ENCODE data around the gene CIBAR2. TPM values are rescaled to one million over a fixed set of nuclear protein-coding genes. Genes with fewer than 3 reads are reported as not detected.

The CIBAR2 gene
- total RNA-seq, 5 donors from 2014 or later (not counting 1 experiment from before 2014, with no cell fraction given): not detected

DNA sequence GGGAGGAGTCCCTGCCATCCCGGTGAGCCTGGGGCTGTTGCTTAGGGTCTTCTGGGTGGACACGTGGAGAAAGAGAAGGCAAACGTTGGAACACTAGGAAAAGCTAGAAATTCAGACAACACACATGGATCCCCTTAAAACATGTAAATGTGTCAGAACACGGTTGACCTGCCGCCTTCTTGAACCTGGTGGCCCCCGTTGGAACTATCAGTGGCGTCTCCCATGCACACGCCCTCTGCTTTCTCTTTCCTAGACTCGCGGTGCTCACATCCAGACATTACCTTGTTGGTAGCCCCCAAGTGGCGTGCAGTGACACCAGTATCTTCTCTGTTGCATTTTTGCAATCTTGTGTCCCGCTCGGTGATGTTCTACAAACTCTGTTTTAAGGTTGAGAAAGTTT is 18.6 kb downstream of the CIBAR2 start:
- Histone ChIP-seq H3K4me1 (ENCODE audit: control insufficient read depth in 1 of 2, extremely low read depth in 1 of 2, insufficient read depth in 2 of 2, low read length in 2 of 2) (peaks cover 17 to 19% of the 10 kb centered on the region in 2 experiments), H3K27me3 (replicated peaks in 1 of 2; ENCODE audit: control insufficient read depth in 2 of 2, extremely low read depth in 1 of 2, insufficient read depth in 2 of 2, low read length in 1 of 2) (peaks cover 0 to 38% of the 10 kb centered on the region in 2 experiments), H3K4me3 (ENCODE audit: control insufficient read depth in 1 of 2, extremely low read depth in 1 of 2, low read length in 1 of 2) (no peak overlapping the region), H3K9me3 (no peaks in the 10 kb centered on the region), H3K27ac (ENCODE audit: low read length) (no peak overlapping the region), H3K36me3 (ENCODE audit: control insufficient read depth in 2 of 2, extremely low read depth in 1 of 2, insufficient read depth in 1 of 2, low read length in 1 of 2) (peaks cover 0 to 4% of the 10 kb centered on the region in 2 donors)
- peaks cover 8 to 19% (median 12%) of the 10 kb centered on the region in 3 donors for H3K4me1 Mint-ChIP-seq
- ChIA-PET POLR2A (no interaction called here), CTCF (no interaction called here)
- DNase-seq (no peak), ATAC-seq (replicated peaks in 1 of 4) (no peak)
- H3K4me3 Mint-ChIP-seq: no peak overlapping the region
- no peaks in the 10 kb centered on the region for H3K9me3 Mint-ChIP-seq
- H3K27ac Mint-ChIP-seq: no peak overlapping the region
- H3K27me3 Mint-ChIP-seq: no peaks in the 10 kb centered on the region
- no peaks in the 10 kb centered on the region for H3K36me3 Mint-ChIP-seq
- WGBS (ENCODE audit: insufficient coverage): 83% methylated on average over 13 of the region's 13 CpGs

DNA sequence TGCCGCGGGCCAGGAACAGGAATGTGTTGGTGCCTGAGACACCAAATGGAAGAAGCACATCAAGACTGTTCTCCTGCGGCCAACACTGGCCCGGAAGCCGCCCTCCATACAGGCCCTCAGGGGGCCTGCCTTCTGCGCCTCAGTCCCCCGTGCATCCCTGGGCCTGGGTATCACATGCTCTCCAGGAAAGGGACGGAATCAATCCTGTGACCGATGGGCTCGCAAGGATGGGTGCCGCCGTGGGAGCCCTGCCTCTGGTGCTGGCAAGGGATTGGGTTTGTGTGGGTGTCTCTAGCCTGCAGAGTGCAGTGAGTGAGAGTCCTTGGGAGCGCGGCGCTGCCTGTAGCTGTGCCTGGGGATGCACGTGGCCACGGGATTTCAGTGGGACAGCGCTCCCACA is 19.4 kb downstream of the CIBAR2 start:
- Histone ChIP-seq H3K27ac (ENCODE audit: low read length) (no peak overlapping the region), H3K4me3 (ENCODE audit: control insufficient read depth in 1 of 2, extremely low read depth in 1 of 2, low read length in 1 of 2) (no peak overlapping the region), H3K27me3 (replicated peaks in 1 of 2; ENCODE audit: control insufficient read depth in 2 of 2, extremely low read depth in 1 of 2, insufficient read depth in 2 of 2, low read length in 1 of 2) (peaks cover 0 to 31% of the 10 kb centered on the region in 2 experiments), H3K36me3 (ENCODE audit: control insufficient read depth in 2 of 2, extremely low read depth in 1 of 2, insufficient read depth in 1 of 2, low read length in 1 of 2) (peaks cover 0 to 12% of the 10 kb centered on the region in 2 donors), H3K4me1 (ENCODE audit: control insufficient read depth in 1 of 2, extremely low read depth in 1 of 2, insufficient read depth in 2 of 2, low read length in 2 of 2) (peaks cover 17 to 19% of the 10 kb centered on the region in 2 experiments), H3K9me3 (no peaks in the 10 kb centered on the region)
- no peak overlapping the region for H3K4me3 Mint-ChIP-seq
- DNase-seq (no peak), ATAC-seq (replicated peaks in 1 of 4) (no peak)
- CTCF ChIA-PET: no interaction called here
- no peaks in the 10 kb centered on the region for H3K9me3 Mint-ChIP-seq
- no peaks in the 10 kb centered on the region for H3K36me3 Mint-ChIP-seq
- H3K4me1 Mint-ChIP-seq: peaks cover 8 to 19% (median 12%) of the 10 kb centered on the region in 3 donors
- 92% methylated on average over 12 of the region's 18 CpGs for WGBS (ENCODE audit: insufficient coverage)
- H3K27ac Mint-ChIP-seq: no peak overlapping the region
- no peaks in the 10 kb centered on the region for H3K27me3 Mint-ChIP-seq
- POLR2A ChIA-PET: no interaction called here

DNA sequence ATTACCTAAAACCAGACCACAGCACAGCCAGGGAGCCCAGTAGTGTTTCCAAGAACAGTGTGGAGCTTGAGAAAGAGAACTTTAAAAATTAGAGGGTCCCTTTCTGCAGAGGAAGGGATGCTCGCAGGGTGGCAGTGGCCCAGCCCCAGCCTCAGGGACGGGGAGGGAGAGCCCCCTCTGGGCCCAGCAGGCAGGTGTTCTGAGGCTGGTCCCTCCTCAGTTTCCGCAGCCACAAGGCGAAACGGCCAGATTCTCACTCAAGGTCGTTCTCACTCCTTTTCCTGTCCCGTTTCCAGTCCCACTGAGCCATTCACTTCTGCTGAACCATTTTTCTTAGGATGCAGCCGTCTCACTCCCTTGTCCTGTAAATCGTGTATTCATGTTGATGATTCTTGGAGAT is 20.0 kb downstream of the CIBAR2 start:
- no peaks in the 10 kb centered on the region for H3K27me3 Mint-ChIP-seq
- peaks cover 0 to 12% of the 10 kb centered on the region in 2 donors for H3K36me3 ChIP-seq (ENCODE audit: control insufficient read depth in 2 of 2, extremely low read depth in 1 of 2, insufficient read depth in 1 of 2, low read length in 1 of 2)
- ATAC-seq (replicated peaks in 1 of 4) (no peak), DNase-seq (no peak)
- H3K9me3 ChIP-seq: no peaks in the 10 kb centered on the region
- H3K27ac ChIP-seq (ENCODE audit: low read length): no peak overlapping the region
- no peak overlapping the region for H3K4me3 ChIP-seq (ENCODE audit: control insufficient read depth in 1 of 2, extremely low read depth in 1 of 2, low read length in 1 of 2)
- H3K27me3 ChIP-seq (replicated peaks in 1 of 2; ENCODE audit: control insufficient read depth in 2 of 2, extremely low read depth in 1 of 2, insufficient read depth in 2 of 2, low read length in 1 of 2): peaks cover 0 to 27% of the 10 kb centered on the region in 2 experiments
- no peak overlapping the region for H3K27ac Mint-ChIP-seq
- CTCF ChIA-PET: interaction anchor here in 1 of 2 donors (0.7 kb wide), 1 partner anchor 95 kb away, joined by 4 read pairs; no protein-coding TSS in a partner anchor
- H3K4me1 Mint-ChIP-seq: peaks cover 8 to 19% (median 12%) of the 10 kb centered on the region in 3 donors
- H3K36me3 Mint-ChIP-seq: no peaks in the 10 kb centered on the region
- WGBS (ENCODE audit: insufficient coverage): 74% methylated on average over 8 of the region's 9 CpGs
- H3K9me3 Mint-ChIP-seq: no peaks in the 10 kb centered on the region
- peaks cover 17 to 19% of the 10 kb centered on the region in 2 experiments for H3K4me1 ChIP-seq (ENCODE audit: control insufficient read depth in 1 of 2, extremely low read depth in 1 of 2, insufficient read depth in 2 of 2, low read length in 2 of 2)
- POLR2A ChIA-PET: no interaction called here
- no peak overlapping the region for H3K4me3 Mint-ChIP-seq

DNA sequence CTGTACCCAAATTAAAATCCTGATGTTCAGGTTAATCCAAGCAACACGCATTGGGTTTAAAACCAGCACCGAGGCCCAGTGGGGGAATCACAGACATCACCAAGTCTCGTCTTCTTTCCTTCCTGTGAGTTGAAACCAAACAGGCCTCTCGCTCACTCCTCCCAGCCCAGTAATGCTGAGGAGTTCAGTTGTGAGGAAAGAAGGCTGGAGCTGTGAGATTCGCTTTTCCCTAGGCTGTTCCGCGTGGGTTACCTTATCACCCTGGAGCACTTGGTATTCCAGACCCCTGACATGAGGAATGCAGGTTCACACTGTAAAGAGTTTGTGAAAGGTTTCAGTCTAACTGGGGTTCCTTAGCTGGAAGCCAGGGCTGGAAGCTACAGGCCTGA is 20.8 kb downstream of the CIBAR2 start:
- no peaks in the 10 kb centered on the region for H3K9me3 Mint-ChIP-seq
- peaks cover 14 to 23% (median 17%) of the 10 kb centered on the region in 3 donors for H3K4me1 Mint-ChIP-seq
- peak in 3 of 35 experiments; percentile 13 to 32 (median 25) for DNase-seq
- Histone ChIP-seq H3K36me3 (ENCODE audit: control insufficient read depth in 2 of 2, extremely low read depth in 1 of 2, insufficient read depth in 1 of 2, low read length in 1 of 2) (peaks cover 0 to 12% of the 10 kb centered on the region in 2 donors), H3K4me3 (ENCODE audit: control insufficient read depth in 1 of 2, extremely low read depth in 1 of 2, low read length in 1 of 2) (no peak overlapping the region), H3K4me1 (ENCODE audit: control insufficient read depth in 1 of 2, extremely low read depth in 1 of 2, insufficient read depth in 2 of 2, low read length in 2 of 2) (peaks cover 17 to 26% of the 10 kb centered on the region in 2 experiments), H3K9me3 (no peaks in the 10 kb centered on the region), H3K27me3 (replicated peaks in 1 of 2; ENCODE audit: control insufficient read depth in 2 of 2, extremely low read depth in 1 of 2, insufficient read depth in 2 of 2, low read length in 1 of 2) (peaks cover 0 to 19% of the 10 kb centered on the region in 2 experiments), H3K27ac (ENCODE audit: low read length) (peak overlapping the region; percentile 28)
- ChIA-PET CTCF (interaction anchor here (0.6 to 0.7 kb wide), 2 partner anchors 94 to 351 kb away, joined by 4 to 9 read pairs; no protein-coding TSS in a partner anchor), POLR2A (no interaction called here)
- ATAC-seq (replicated peaks in 1 of 4): peak in 1 of 4 experiments; percentile 60
- peak overlapping the region in 1 of 2 donors; percentile 80 for H3K27ac Mint-ChIP-seq
- H3K27me3 Mint-ChIP-seq: no peaks in the 10 kb centered on the region
- no peaks in the 10 kb centered on the region for H3K36me3 Mint-ChIP-seq
- peak overlapping the region in 1 of 3 donors; percentile 19 for H3K4me3 Mint-ChIP-seq
- 62% methylated on average over 5 of the region's 7 CpGs for WGBS (ENCODE audit: insufficient coverage)

DNA sequence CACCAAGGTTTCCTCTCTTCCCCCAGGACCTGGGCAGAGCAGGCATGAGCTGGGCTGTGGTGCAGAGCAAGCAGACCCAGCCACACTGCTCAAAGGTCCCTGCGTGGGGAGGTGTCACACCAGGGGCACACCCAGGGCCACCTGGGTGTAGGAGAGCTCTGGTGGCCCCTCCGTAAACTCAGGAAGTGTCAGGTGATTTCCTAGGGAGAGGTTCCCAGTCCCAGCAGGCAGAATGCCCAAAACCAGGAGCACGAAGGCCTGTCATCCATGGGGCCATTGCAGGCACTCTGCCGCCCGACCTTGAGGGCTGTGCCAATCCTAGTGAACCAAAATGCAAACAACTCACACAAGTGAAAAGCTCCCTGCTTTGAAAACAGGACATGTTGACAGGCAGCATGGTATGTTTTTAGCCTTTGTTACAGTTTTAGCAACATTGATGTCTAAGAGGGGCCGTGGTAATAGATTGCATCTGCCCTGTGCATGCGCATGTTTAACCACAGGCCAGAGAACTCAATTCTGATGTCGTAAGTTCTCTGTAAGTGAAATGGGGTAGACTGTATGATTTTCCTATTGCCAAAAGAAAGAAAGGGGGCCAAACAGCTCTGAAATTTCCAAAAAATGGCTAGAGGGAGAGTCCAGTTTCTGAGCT is 21.3 kb downstream of the CIBAR2 start:
- Histone ChIP-seq H3K27ac (ENCODE audit: low read length) (peak overlapping the region; percentile 28), H3K4me3 (ENCODE audit: control insufficient read depth in 1 of 2, extremely low read depth in 1 of 2, low read length in 1 of 2) (no peak overlapping the region), H3K9me3 (no peaks in the 10 kb centered on the region), H3K27me3 (replicated peaks in 1 of 2; ENCODE audit: control insufficient read depth in 2 of 2, extremely low read depth in 1 of 2, insufficient read depth in 2 of 2, low read length in 1 of 2) (peaks cover 0 to 15% of the 10 kb centered on the region in 2 experiments), H3K36me3 (ENCODE audit: control insufficient read depth in 2 of 2, extremely low read depth in 1 of 2, insufficient read depth in 1 of 2, low read length in 1 of 2) (peaks cover 0 to 12% of the 10 kb centered on the region in 2 donors), H3K4me1 (ENCODE audit: control insufficient read depth in 1 of 2, extremely low read depth in 1 of 2, insufficient read depth in 2 of 2, low read length in 2 of 2) (peaks cover 17 to 30% of the 10 kb centered on the region in 2 experiments)
- DNase-seq (peak in 3 of 35 experiments; percentile 13 to 35 (median 29)), ATAC-seq (replicated peaks in 1 of 4) (peak in 1 of 4 experiments; percentile 72)
- Mint-ChIP-seq H3K27ac (peak overlapping the region in 1 of 2 donors; percentile 80), H3K36me3 (no peaks in the 10 kb centered on the region), H3K4me3 (peak overlapping the region in 1 of 3 donors; percentile 19), H3K4me1 (peaks cover 15 to 23% (median 18%) of the 10 kb centered on the region in 3 donors), H3K27me3 (no peaks in the 10 kb centered on the region), H3K9me3 (no peaks in the 10 kb centered on the region)
- POLR2A ChIA-PET: interaction anchor here in 1 of 2 donors (0.5 kb wide), 1 partner anchor 79 kb away, joined by 7 read pairs; no protein-coding TSS in a partner anchor
- 59% methylated on average over 5 of the region's 8 CpGs for WGBS (ENCODE audit: insufficient coverage)
- CTCF ChIA-PET: interaction anchor here in 1 of 2 donors (0.6 kb wide), 1 partner anchor 350 kb away, joined by 9 read pairs; no protein-coding TSS in a partner anchor

DNA sequence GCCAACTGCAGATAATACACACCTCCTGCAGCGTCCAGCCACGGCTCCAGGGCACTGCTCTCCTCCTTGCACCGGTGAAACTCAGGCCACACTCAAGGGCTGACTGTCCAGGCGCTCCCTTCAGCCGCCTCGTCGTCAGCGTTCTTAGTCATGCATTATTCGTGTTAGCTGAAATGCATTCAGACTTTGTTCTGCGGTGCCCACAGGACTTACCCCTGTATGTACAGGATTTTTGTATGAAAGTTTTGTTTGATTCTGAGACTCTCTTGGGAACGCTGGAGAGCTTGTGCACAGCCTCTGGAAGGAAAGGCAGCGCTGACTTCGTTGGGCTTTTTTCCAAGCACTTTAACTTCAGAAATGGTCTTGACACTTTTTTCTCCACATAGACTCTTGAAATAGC is 22.1 kb downstream of the CIBAR2 start:
- WGBS (ENCODE audit: insufficient coverage): 81% methylated on average over 6 of the region's 13 CpGs
- no peaks in the 10 kb centered on the region for H3K36me3 Mint-ChIP-seq

More for the DNA sequence above, 22.1 kb downstream of the CIBAR2 start:
- H3K9me3 ChIP-seq: no peaks in the 10 kb centered on the region
- H3K27ac Mint-ChIP-seq: peak overlapping the region in 1 of 2 donors; percentile 80
- peaks cover 0 to 9% of the 10 kb centered on the region in 2 experiments for H3K27me3 ChIP-seq (replicated peaks in 1 of 2; ENCODE audit: control insufficient read depth in 2 of 2, extremely low read depth in 1 of 2, insufficient read depth in 2 of 2, low read length in 1 of 2)
- H3K4me1 Mint-ChIP-seq: peaks cover 15 to 23% (median 18%) of the 10 kb centered on the region in 3 donors
- H3K9me3 Mint-ChIP-seq: no peaks in the 10 kb centered on the region
- DNase-seq: no peak
- H3K4me1 ChIP-seq (ENCODE audit: control insufficient read depth in 1 of 2, extremely low read depth in 1 of 2, insufficient read depth in 2 of 2, low read length in 2 of 2): peaks cover 17 to 30% of the 10 kb centered on the region in 2 experiments
- H3K27me3 Mint-ChIP-seq: no peaks in the 10 kb centered on the region
- ATAC-seq (replicated peaks in 1 of 4): no peak
- no peak overlapping the region for H3K27ac ChIP-seq (ENCODE audit: low read length)
- peaks cover 0 to 12% of the 10 kb centered on the region in 2 donors for H3K36me3 ChIP-seq (ENCODE audit: control insufficient read depth in 2 of 2, extremely low read depth in 1 of 2, insufficient read depth in 1 of 2, low read length in 1 of 2)
- H3K4me3 Mint-ChIP-seq: no peak overlapping the region
- H3K4me3 ChIP-seq (ENCODE audit: control insufficient read depth in 1 of 2, extremely low read depth in 1 of 2, low read length in 1 of 2): no peak overlapping the region
- ChIA-PET CTCF (no interaction called here), POLR2A (interaction anchor here in 1 of 2 donors (0.5 kb wide), 1 partner anchor 78 kb away, joined by 7 read pairs; no protein-coding TSS in a partner anchor)

Measured in T-cell (primary cell).